GM21786 (cell line): ENCODE data around the gene DERA.
A peak's percentile ranks its signal among the peaks of the same experiment; 100 is the strongest.

Experiments used
- ATAC-seq: cut with Tn5 transposase; IDR thresholded peaks from one replicate; pipeline ENCODE4 v1.9.1; 2021; ENCODE audit not compliant: unreplicated experiment

The DERA gene

GRCh38 chr12:16062611-16063010 lies 151.5 kb downstream of the DERA start:
- ATAC-seq: no peak

GRCh38 chr12:16063726-16064125 lies 152.6 kb downstream of the DERA start:
- no peak for ATAC-seq

GRCh38 chr12:16070113-16070512 lies 159.0 kb downstream of the DERA start:
- no peak for ATAC-seq

- ATAC-seq: no peak
Measured at GRCh38 chr12:16072678-16073077, 161.5 kb downstream of the DERA start.

GRCh38 chr12:16074894-16075293 lies 163.8 kb downstream of the DERA start:
- ATAC-seq: no peak

GRCh38 chr12:16075887-16076286 lies 164.8 kb downstream of the DERA start:
- ATAC-seq: no peak

GRCh38 chr12:16076557-16076956 lies 165.4 kb downstream of the DERA start:
- peak; percentile 82 for ATAC-seq

GRCh38 chr12:16076970-16077522 lies 165.9 kb downstream of the DERA start:
- peak; percentile 30 for ATAC-seq

GRCh38 chr12:16086462-16086861 lies 175.3 kb downstream of the DERA start:
- ATAC-seq: no peak

GRCh38 chr12:16086942-16087341 lies 175.8 kb downstream of the DERA start:
- no peak for ATAC-seq
